CD4-positive, alpha-beta T cell treated with Interleukin-4 for 1 hour (primary cell): ENCODE data around the gene FANCI.

Experiments used
- DNase-seq, 2 donors: peaks; one replicate each; pipeline ENCODE4 v3.0.0-alpha.2; 2020 to 2022

Gene FANCI

DNA sequence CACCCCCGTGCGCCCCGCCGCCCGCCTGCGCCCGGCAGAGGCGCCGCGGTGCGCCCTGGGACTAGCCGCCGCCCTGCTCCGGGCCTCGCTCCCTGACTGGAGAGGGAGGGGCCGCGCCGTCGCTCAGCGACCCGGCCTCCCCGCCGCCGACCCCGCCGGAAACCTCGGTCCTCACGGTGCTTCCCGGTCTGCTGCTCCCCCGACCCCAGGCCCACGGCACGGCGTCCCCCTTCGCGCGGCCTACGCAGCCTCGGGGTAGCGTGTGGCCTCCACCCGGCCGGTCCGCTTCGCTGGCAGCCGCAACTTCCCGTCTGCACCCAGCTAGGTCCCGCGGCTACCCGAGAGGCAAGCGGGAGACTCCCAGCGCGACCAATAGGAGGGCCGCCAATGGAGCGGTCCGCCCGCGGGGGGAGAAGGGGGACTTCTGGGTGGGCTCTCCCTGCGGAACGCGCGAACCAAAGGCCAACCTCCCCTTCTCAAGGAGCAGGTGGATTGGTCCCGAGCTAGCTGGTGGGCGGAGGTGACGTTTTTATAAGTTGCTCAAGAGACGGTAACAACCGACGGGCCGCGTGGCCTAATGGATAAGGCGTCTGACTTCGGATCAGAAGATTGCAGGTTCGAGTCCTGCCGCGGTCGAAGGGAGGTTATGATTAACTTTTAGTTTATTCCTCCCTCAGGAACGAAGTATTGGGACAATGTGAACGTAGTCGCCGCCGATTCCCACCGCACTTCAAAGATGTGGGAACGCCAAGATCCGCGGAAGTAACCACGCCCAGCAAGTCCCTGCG, 90.9 kb downstream of the FANCI start, which contains the start of gene POLG:
Gene POLG, minus strand, starts transcription at position 315 of the 788 bp plus-strand sequence. CDS start 1,070 bp downstream, outside the sequence.
- DNase-seq, result peak; percentile 99

DNA sequence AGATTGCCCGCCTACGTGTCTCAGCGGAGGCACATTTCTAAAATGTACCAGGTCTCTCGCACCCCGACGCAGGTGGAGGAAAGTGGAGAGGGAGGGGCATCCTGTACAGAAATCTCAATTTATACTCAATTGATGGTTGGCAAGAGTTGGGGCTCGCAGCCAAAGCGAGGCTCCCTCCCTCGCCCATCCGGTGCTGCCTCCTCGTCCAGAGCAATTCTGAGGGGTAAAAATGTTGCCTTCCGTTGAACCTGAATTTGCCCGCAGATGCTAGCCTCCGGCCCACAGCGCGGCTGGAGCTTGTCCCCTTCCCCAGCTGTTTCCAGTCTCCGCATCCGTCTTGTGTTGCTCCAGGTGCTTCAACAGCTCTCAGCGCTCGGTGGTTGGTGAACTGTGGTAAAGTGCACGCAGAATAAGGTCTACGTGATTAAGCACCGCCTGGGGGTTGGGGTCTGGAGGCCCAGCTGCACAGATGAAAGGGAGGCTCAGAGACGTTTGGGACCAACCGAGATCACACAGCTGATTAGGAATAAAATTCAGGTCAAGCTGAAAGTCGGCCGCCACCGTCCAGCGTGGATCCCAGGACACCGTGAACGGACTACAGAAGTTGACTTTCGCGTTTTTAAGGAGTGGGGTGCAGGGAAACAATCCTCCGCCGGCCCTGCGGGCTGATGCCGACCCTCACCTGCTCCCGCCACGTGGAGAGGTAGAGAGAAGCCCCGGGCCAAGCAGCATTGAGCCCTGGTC, 91.7 kb downstream of the FANCI start:
- DNase-seq, result peak; percentile 30 to 52

- no peak for DNase-seq
Observed at GRCh38 chr15:89338036-89338435, 94.3 kb downstream of the FANCI start.

DNA sequence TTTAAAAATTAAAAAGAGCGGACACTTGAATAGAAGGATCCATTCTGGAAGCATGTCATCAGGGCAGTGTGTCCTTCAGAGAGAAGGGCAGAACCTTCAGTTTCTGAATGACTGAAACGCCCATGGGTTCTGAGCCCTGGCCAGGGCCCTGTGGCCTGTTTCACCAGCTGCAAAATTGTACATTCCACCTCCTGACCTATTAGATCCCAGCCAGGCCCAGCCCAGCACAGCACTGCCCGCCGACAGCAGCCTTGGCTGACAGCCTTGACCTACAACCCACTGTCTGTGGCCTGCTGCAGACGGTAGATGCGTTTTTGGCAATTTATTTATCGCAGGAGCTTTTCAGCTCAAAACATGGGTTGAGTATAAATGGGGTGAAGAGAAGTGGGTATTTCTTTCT, 96.8 kb downstream of the FANCI start:
- DNase-seq, result no peak

DNA sequence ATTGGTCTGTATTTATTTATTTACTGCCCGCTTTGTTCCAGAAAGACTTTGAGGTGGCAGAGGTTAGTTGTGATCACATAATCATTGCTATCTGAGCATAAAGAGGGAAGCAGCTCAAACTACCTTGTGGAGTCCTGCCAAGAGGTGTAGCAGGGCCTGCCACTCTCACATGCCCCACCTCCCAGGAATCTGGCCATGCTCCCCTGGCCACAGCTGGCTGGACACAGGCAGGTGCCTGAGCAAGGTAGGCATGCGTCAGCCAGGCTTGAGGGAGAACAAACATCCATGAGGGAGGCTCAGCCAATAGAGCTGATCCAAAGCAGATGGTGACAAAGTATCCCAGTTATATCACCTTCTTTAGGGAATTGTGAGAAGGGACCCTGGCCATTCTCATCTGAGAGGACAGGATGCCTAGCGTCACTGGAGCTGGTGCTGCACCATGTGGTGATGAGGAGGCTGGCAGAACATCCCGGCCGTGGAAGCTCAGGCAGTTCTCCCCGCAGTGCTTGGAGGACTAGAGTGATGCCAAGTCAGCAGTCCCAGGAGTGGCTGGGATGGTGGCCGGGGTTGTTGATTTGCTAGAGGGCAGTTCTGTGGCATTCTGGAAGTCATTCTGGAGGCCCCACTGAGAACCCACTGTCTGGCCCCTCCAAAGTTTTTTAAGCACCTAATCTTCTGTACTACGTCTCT, 97.7 kb downstream of the FANCI start:
- DNase-seq, result no peak

GRCh38 chr15:89342840-89343239, 99.1 kb downstream of the FANCI start:
- no peak for DNase-seq

DNA sequence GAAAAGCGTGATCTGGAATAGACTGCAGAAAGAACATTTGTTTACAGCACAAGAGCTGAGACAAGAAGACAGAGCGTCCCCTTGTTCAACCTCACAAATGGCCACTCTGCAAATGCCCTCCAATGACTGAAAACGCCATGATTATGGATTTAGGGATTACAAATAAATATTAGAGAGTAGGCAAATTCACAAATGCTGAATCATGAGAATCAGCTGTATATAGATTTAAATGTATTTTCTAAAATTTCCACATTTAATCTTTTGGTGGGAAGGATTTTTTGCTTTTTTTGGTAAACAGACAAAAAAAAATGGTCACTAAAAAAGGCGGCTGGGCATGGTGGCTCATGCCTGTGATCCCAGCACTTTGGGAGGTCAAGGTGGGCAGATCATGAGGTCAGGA, 101.5 kb downstream of the FANCI start:
- DNase-seq, result no peak

GRCh38 chr15:89346516-89347231, 102.9 kb downstream of the FANCI start:
- no peak for DNase-seq

DNA sequence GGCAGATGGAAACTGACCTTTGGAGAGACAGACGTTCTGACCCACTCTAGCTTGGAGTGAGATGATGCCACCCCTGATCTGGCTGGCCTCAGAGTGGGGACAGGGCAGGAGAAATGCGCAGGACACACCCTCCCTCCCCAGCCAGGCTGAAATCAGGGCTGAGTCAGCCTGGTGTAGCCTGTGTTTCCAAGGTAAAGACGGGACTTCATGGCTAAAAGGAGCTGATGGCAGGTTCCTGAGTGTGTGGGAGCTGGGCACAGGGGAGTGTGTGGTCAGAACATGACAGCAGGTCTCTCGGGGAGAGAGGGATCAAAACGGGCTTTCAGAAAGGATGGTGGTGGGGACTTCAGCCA, 105.4 kb downstream of the FANCI start:
- DNase-seq, result no peak

DNA sequence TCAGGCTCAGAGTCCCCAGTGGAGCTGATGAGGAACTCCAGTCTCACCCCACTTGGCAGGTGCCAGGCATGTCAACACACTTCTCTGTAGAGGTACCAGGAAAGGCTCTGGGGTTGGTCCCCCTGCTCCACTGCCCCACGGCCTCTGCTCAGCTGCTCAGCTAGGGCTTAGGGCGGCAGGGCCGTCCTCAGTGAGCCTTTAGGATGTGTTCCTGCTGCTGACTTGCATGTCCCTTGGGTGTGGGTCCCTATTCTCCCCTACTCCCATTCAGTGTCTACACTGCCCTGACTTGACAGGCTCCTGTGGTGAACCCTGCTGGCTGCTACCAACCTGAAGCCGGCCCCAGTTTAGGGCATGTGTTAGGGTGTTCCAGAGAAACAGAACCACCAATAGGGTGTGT, 108.7 kb downstream of the FANCI start:
- no peak for DNase-seq

DNA sequence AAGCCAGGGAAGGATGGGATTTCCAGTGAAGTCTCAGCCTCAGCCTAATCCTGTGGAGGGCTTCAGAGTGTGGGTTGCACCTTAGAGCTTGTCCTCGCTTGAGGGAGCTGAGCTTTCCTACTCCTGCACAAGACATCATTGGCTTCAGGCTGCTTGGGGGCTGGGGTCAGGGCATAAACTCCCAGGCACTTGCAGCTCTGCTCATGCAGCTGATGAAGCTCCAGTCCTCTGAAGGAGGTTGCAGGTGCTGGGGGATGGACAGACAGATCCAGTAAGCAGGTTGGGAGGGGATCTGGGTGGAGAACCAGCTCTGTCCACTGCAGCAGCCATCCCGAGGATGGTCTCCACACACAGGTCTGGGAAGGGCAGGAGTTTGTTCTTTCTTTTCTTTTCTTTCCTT, 110.2 kb downstream of the FANCI start:
- no peak for DNase-seq

GRCh38 chr15:89356634-89357298, 113.0 kb downstream of the FANCI start:
- DNase-seq, result no peak

- no peak for DNase-seq
Observed at GRCh38 chr15:89358435-89358754, 114.6 kb downstream of the FANCI start.

DNA sequence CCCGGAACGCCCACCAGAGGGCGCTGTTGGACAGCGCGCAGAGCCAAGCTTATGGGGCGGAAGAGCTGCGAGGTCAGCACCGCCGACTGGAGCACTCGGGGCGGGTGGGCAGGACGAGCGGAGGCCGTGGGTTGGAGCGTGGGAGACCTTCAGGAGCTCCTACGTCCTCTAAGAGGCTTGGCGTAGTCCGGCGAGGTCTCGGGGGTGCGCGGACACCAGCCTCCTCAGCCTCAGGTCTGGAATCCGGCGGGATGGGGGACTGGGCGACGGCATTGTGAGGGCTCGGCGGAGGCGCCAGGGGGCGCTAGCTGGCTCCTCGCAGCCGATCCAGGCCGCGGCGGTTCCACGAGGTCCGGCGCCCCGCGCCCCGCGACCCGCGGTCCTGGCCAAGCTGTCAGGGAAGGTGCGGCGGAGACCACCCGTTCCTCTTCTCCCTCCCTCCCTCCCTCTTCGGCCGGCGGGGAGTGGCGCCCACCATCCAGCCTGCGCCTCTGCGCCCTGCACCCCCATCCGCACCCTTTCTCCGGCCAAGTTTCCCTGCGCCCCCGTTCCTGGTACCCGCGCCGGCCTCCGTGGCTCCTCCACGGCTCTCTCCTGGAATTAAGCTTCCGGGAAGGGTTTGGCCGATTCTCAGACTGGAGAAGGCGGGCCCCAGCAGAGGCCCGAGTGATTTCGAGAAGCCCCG, 115.1 kb downstream of the FANCI start:
- DNase-seq, result peak; percentile 82 to 83

DNA sequence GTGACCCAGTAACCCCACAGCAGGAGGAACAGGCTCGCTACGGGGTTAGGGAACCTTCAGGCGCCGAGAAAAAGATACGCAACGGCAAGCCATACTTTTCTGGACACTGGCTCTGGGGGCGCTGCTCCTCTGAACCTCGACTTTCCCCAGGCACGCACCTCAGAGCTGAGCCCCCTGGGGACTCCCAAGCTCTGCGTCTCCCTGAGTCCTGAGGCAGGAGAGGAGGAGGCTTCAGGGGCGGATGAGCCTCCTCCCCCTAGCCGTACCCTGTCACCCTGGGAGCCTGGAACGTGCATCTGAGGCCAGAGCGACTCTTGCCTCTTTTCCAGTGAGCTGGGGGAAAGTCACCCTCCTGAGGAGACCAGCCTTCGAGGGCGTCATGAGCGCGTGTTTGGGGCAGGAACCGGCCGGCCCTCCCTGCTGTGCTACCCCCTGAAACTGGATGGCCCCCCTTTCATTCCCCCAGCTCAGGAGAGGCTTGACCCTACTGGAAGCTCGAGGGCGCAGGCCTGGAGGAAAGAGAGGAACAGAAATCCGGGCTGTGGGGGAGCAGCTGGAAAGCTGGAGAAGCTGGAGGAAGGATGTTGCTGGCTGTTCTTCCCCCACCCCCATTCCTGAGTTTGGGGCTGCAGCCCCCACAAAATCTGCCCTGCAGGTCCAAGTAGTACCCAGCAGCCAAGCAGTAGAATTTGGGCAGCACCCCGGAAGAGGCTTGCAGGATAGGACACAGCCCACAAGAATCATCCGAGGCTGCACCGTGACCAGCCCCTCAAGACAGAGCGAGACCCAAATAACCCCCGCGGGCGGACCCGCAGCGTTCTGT, 115.9 kb downstream of the FANCI start:
- no peak for DNase-seq

- no peak for DNase-seq
Observed at GRCh38 chr15:89360294-89360971, 116.7 kb downstream of the FANCI start.

- peak; percentile 46 to 57 for DNase-seq
Observed at GRCh38 chr15:89361451-89362202, 117.8 kb downstream of the FANCI start.

GRCh38 chr15:89362203-89363101, 118.7 kb downstream of the FANCI start:
- peak in 1 of 2 donors; percentile 23 for DNase-seq

GRCh38 chr15:89363133-89363532, 119.4 kb downstream of the FANCI start:
- no peak for DNase-seq
